ENCODE measurements around the gene AP3D1.

DNA sequence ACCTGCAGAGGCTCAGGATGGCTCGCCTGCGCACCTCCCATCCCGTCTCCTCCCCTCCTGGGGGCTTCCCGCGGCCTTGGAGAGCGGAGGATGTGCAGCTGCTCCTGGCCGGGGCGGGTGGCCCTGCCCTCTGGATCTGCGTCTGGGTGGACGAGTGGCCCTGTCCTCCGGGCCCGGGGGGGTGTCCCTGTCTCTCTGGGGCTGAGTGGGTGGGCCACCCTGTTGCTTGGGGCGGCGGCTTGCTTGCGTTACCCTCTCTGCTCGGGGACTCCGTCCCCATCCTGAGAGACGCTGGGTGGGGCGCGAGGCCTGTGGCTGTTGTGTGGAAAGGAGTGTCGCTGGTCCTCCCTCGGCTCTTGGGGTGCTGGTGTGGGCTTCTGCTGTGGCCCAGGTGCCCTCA, 47.0 kb upstream of the AP3D1 start:
- TF ChIP-seq, protein P1, sequence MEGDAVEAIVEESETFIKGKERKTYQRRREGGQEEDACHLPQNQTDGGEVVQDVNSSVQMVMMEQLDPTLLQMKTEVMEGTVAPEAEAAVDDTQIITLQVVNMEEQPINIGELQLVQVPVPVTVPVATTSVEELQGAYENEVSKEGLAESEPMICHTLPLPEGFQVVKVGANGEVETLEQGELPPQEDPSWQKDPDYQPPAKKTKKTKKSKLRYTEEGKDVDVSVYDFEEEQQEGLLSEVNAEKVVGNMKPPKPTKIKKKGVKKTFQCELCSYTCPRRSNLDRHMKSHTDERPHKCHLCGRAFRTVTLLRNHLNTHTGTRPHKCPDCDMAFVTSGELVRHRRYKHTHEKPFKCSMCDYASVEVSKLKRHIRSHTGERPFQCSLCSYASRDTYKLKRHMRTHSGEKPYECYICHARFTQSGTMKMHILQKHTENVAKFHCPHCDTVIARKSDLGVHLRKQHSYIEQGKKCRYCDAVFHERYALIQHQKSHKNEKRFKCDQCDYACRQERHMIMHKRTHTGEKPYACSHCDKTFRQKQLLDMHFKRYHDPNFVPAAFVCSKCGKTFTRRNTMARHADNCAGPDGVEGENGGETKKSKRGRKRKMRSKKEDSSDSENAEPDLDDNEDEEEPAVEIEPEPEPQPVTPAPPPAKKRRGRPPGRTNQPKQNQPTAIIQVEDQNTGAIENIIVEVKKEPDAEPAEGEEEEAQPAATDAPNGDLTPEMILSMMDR (IDR thresholded peaks at IDR 0.05) = no peak
- no peak for TF ChIP-seq ZFX (IDR thresholded peaks at IDR 0.05; ENCODE audit: borderline replicate concordance)
